ENCODE measurements around the gene PROSER3. TPM values are rescaled to one million over a fixed set of nuclear protein-coding genes. Genes with fewer than 3 reads are reported as not detected.

Gene PROSER3
- 10 to 100 TPM; 10.1 to 17.1 (median 13.4) TPM for total RNA-seq

DNA sequence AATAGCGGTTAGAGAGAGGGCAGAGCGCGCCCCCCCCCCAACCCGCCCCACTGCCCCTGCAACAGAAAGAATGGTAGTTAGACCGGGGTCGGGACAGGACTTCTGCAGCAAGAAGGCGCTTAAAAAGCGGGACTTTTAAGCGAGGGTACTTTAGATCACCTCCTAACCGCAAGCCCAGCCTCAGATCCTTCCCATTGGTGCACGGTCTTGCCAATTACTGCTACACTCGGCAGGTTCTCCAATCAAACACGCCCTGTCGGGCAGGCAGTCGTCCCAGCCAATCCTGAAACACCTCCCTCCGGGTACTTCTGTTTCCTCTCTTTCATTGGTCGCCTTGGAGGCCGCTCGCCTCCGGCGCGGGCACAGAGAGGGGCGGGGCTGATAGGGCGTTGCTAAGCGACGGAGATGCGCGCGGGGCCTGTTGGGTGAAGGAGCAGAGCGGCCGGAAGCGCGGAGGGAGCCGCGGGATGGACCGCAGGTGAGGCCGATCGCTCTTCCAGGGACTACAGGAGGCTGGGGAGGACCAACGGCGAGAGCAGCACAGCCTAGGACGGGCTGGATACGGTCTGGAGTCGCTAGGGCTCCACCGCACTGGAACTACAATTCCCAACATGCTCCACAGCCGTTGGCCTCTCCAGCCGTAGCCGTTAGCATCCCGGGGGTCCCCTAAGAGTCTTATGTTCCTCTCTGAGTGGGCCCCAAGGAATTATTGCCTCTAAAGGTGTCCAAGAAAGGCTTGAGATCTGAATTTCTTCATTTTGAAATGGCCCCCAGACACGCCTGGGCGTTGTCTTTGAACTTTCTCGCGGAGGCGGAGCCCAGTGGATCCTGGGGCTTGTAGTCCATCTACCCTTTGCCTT lies at the start of gene PROSER3:
Gene PROSER3 (plus strand): TSS at position 428 of the 860 bp plus-strand sequence. CDS start 40 bp downstream, at position 468.
- peak within 1 kb of the TSS; percentile 51 to 81 for H3K4me3 ChIP-seq
- no peaks in the 10 kb centered on the region for H3K27me3 ChIP-seq
- peaks cover 0 to 51% of the 10 kb centered on the region in 2 donors for H3K36me3 ChIP-seq
- peak; percentile 77 to 84 for TF ChIP-seq POLR2A (IDR thresholded peaks at IDR 0.05)
- TF ChIP-seq POLR2AphosphoS5 (IDR thresholded peaks at IDR 0.05), result peak; percentile 86
- no peak for TF ChIP-seq EP300 (IDR thresholded peaks at IDR 0.05)
- TF ChIP-seq, protein P1, sequence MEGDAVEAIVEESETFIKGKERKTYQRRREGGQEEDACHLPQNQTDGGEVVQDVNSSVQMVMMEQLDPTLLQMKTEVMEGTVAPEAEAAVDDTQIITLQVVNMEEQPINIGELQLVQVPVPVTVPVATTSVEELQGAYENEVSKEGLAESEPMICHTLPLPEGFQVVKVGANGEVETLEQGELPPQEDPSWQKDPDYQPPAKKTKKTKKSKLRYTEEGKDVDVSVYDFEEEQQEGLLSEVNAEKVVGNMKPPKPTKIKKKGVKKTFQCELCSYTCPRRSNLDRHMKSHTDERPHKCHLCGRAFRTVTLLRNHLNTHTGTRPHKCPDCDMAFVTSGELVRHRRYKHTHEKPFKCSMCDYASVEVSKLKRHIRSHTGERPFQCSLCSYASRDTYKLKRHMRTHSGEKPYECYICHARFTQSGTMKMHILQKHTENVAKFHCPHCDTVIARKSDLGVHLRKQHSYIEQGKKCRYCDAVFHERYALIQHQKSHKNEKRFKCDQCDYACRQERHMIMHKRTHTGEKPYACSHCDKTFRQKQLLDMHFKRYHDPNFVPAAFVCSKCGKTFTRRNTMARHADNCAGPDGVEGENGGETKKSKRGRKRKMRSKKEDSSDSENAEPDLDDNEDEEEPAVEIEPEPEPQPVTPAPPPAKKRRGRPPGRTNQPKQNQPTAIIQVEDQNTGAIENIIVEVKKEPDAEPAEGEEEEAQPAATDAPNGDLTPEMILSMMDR (IDR thresholded peaks at IDR 0.05), result peak in 1 of 4 experiments; percentile 11
- no peaks in the 10 kb centered on the region for H3K9me3 ChIP-seq
- peak; percentile 89 for ATAC-seq
- 0 to 2% methylated on average over 1 to 22 of the region's 53 CpGs for WGBS, 2 donors (ENCODE audit: low coverage in 1 of 2)
- H3K4me1 ChIP-seq, result peaks cover 0 to 64% (median 31%) of the 10 kb centered on the region in 3 donors
- H3K27ac ChIP-seq, result peak within 1 kb of the TSS; percentile 93 to 99 (median 96)

DNA sequence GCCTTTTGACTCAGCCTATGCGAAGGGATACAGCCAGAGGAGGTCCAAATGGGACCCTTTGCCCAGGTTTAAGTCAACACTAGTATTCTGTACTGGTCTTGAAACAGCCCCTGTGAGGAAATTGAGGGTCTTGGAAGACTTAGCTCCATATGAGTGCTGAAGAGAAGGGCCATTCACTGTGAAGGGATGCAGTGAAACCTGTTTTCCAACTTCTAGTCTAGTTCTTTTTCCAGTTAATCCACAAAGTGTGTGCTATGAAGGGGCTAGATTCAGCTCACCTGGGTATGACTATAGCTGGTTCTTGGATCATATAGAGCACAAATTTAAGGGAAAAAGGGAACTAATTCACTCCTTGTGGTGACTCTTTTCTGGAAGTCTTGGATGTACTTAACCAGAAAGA lies 49.6 kb upstream of the PROSER3 start:
- peaks cover 12% of the 10 kb centered on the region for H3K27me3 ChIP-seq
- H3K4me1 ChIP-seq, result no peaks in the 10 kb centered on the region
- no peaks in the 10 kb centered on the region for H3K9me3 ChIP-seq
- no peak overlapping the region for H3K4me3 ChIP-seq
- WGBS, 2 donors (ENCODE audit: low coverage in 1 of 2), result 100% methylated on average over 1 of the region's 1 CpG
- no peaks in the 10 kb centered on the region for H3K36me3 ChIP-seq
- ATAC-seq, result no peak
- TF ChIP-seq EP300 (IDR thresholded peaks at IDR 0.05), result no peak
- no peak for TF ChIP-seq POLR2A (IDR thresholded peaks at IDR 0.05)
- TF ChIP-seq, protein P1 (IDR thresholded peaks at IDR 0.05), result no peak
- TF ChIP-seq POLR2AphosphoS5 (IDR thresholded peaks at IDR 0.05), result no peak
- no peak overlapping the region for H3K27ac ChIP-seq

DNA sequence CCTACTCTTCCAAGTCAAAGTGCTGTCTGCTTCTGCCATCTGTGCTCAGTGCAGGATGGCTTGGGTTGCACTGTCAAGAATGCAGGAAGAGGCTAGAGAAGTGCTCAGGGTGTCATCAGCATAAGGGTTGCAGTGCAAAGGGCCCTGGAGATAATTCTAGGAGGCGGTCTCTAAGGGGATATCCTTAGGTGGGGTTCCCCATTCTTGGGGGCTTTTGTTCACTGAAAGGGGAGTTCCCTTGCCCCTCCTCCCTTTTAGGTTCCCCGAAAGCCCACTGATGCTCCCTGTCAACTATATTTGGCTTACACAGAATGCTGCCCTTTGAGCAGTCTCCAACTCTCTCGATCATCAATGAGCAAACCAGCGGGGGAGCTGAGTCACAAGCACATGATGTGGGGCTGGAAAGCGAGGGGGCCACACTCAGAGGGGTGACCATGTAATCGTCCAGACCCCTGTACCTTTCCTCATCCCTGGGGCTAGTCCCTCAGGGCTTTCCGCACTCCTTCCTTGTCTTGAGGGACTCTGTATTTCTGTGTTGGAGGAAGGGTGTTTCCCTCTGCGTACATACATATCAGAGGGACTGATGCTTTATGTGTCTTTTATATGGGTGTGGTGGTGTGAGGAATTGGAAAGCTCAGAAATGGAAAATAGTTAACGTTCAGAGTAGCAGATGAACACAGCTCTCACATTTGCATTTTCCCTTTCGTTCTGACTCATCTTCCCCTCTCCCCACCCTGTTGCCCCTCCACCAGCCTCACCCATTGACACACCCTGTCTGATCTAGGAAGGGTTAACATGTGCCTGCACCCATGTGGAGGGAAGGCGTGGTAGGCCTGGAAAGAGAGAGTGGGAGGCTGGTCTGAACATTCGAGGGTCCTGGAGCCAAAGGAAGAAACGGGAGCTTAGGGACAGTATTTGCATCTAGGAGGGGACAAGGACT lies 46.9 kb upstream of the PROSER3 start:
- Histone ChIP-seq H3K4me1 (peaks cover 0 to 11% (median 9%) of the 10 kb centered on the region in 3 donors), H3K27ac (no peak overlapping the region), H3K4me3 (no peak overlapping the region), H3K27me3 (no peaks in the 10 kb centered on the region), H3K36me3 (no peaks in the 10 kb centered on the region), H3K9me3 (no peaks in the 10 kb centered on the region)
- TF ChIP-seq, protein P1 (IDR thresholded peaks at IDR 0.05), result no peak
- no peak for TF ChIP-seq EP300 (IDR thresholded peaks at IDR 0.05)
- no peak for TF ChIP-seq POLR2AphosphoS5 (IDR thresholded peaks at IDR 0.05)
- no peak for TF ChIP-seq POLR2A (IDR thresholded peaks at IDR 0.05)
- ATAC-seq, result no peak
- 49 to 50% methylated on average over 7 to 9 of the region's 13 CpGs for whole genome bisulfite sequencing, 2 donors (ENCODE audit: low coverage in 1 of 2)

DNA sequence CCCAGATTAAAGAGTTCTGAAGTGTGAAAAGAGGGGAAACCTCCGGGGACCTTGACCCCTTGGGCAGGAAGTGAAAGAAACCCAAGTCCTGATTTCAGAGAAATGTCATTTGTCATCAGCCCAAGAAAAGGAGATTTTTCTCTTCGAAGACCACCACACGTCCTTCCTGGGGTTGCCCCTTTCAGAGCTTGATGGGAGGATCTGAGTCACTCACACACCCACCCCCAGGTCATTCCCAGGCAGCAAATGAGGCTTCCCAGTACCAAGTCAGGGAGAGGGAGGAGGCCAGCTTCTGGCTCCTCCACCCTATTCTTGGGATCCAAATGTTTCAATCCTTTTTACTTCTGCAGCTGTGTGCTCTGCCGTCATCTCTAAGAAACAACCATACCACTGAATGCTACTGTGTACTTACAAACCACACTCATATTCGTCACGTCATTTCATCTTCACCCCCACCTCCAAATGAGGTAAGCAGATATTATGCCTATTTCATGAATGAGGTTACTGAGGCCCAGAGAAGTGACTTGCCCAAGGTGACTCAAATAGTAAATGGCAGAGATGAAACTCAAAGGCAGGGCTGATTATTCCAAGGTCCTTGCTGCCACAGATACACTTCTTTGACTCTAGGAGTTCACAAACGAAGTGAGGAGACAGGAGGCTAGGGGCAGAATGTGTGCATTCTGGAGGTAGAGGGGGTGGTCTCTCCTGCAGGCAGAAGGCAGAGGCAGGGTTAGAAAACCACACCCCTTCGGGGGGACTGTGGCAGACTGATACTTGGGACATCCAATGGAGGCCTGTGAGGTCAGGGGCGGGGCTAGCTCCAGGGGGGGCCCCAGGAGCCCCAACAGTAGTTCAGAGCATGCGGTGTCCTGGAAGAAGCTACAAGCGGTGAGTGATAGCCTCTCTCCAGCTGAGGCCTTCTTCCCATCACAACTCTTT lies 45.1 kb upstream of the PROSER3 start:
- H3K4me1 ChIP-seq, result peaks cover 0 to 17% (median 11%) of the 10 kb centered on the region in 3 donors
- WGBS, 2 donors (ENCODE audit: low coverage in 1 of 2), result 62 to 71% methylated on average over 4 to 9 of the region's 11 CpGs
- no peak overlapping the region for H3K27ac ChIP-seq
- H3K36me3 ChIP-seq, result no peaks in the 10 kb centered on the region
- H3K4me3 ChIP-seq, result no peak overlapping the region
- H3K9me3 ChIP-seq, result no peaks in the 10 kb centered on the region
- ATAC-seq, result no peak
- TF ChIP-seq POLR2AphosphoS5 (IDR thresholded peaks at IDR 0.05), result no peak
- H3K27me3 ChIP-seq, result no peaks in the 10 kb centered on the region

Measured in gastroesophageal sphincter (tissue), 4 donors.